K562 (cell line): ENCODE results near the gene CRYBG1. TPM values are rescaled to one million over a fixed set of nuclear protein-coding genes. Genes with fewer than 3 reads are reported as not detected.

Source experiments
- NR3C1 ChIP-seq: sonication (generic); formaldehyde crosslinking; IDR thresholded peaks from 2 replicates; pipeline ENCODE4 v1.8.1; 2022; ENCODE audit warnings: missing genetic modification reagents
- PPARD ChIP-seq: fragments of 250-450 bp; sonication (Bioruptor Pico); IDR thresholded peaks from 2 replicates; pipeline ENCODE4 v1.8.0; 2022; ENCODE audit warnings: inconsistent platforms, mild to moderate bottlenecking, moderate library complexity
- SUPT5H ChIP-seq: fragments of 450-650 bp; IDR thresholded peaks from 2 replicates; pipeline ENCODE4 v1.6.1; 2016
- ZBTB1 ChIP-seq: sonication (generic); formaldehyde crosslinking; IDR thresholded peaks from 2 replicates; pipeline ENCODE4 v1.8.1; 2023; ENCODE audit warnings: missing genetic modification reagents, low read depth, mild to moderate bottlenecking, borderline replicate concordance
- ZBTB34 ChIP-seq: fragments of 250-450 bp; sonication (Bioruptor Pico); IDR thresholded peaks from 2 replicates; pipeline ENCODE4 v1.8.0; 2021; ENCODE audit warnings: mild to moderate bottlenecking, moderate library complexity
- ZFPM2 ChIP-seq: fragments of 250-450 bp; sonication (Bioruptor Pico); IDR thresholded peaks from 2 replicates; pipeline ENCODE4 v1.5.1; 2022; ENCODE audit warnings: mild to moderate bottlenecking
- ZNF121 ChIP-seq: sonication (generic); formaldehyde crosslinking; conservative IDR thresholded peaks from 2 replicates; pipeline ENCODE4 v1.8.0; 2022; ENCODE audit warnings: missing genetic modification reagents
- ZNF780A ChIP-seq: fragments of 250-450 bp; sonication (Bioruptor Pico); IDR thresholded peaks from 2 replicates; pipeline ENCODE4 v1.5.0; 2021; ENCODE audit warnings: mild to moderate bottlenecking
- polyA plus RNA-seq, 8 experiments: library from polyadenylated mRNA; depleted of rRNA in 4 of 8; stranded (reverse) in 5 of 8; unstranded in 3 of 8; fragments of >200 nt; fragmentation: Nextera tagmentation in 2 of 8; fragmentation: Illumina TruSeq in 1 of 8; extraction: Ambion mirVana in 2 of 8; extraction: Trizol in 1 of 8; gene quantifications; 2 replicates each; pipeline versions ENCODE4 v1.2.1 to v1.2.3, GENCODE V29; 2011 to 2014; ENCODE audit warnings: inconsistent platforms in 1 of 8, missing spikeins in 1 of 8
- total RNA-seq, 7 experiments: library from RNA; depleted of rRNA in 6 of 7; stranded (reverse); fragments of >200 nt in 6 of 7; fragmentation: Illumina TruSeq in 2 of 7; extraction: Trizol in 2 of 7; gene quantifications; 2 replicates each; pipeline versions ENCODE4 v1.2.1 to v1.2.3, GENCODE V29; 2011 to 2021; ENCODE audit warnings: low replicate concordance in 1 of 7
- TF ChIP-seq, protein P1 (sequence below): fragments of 200-800 bp; sonication (Bioruptor generic); IDR thresholded peaks from 2 replicates; pipeline ENCODE4 v1.6.1; 2016; ENCODE audit warnings: missing genetic modification characterization, missing compliant biosample characterization
- TF ChIP-seq, protein P2 (sequence below): fragments of 450-650 bp; IDR thresholded peaks from 2 replicates; pipeline ENCODE4 v1.6.1; 2018; ENCODE audit not compliant: partially characterized antibody

CRYBG1 gene
- total and polyA plus RNA-seq, 9 of the 15 experiments (the other 6 are each of a cell fraction or from before 2014, with no cell fraction given), result 0.07 to 0.47 (median 0.11) TPM

- TF ChIP-seq, protein P1, sequence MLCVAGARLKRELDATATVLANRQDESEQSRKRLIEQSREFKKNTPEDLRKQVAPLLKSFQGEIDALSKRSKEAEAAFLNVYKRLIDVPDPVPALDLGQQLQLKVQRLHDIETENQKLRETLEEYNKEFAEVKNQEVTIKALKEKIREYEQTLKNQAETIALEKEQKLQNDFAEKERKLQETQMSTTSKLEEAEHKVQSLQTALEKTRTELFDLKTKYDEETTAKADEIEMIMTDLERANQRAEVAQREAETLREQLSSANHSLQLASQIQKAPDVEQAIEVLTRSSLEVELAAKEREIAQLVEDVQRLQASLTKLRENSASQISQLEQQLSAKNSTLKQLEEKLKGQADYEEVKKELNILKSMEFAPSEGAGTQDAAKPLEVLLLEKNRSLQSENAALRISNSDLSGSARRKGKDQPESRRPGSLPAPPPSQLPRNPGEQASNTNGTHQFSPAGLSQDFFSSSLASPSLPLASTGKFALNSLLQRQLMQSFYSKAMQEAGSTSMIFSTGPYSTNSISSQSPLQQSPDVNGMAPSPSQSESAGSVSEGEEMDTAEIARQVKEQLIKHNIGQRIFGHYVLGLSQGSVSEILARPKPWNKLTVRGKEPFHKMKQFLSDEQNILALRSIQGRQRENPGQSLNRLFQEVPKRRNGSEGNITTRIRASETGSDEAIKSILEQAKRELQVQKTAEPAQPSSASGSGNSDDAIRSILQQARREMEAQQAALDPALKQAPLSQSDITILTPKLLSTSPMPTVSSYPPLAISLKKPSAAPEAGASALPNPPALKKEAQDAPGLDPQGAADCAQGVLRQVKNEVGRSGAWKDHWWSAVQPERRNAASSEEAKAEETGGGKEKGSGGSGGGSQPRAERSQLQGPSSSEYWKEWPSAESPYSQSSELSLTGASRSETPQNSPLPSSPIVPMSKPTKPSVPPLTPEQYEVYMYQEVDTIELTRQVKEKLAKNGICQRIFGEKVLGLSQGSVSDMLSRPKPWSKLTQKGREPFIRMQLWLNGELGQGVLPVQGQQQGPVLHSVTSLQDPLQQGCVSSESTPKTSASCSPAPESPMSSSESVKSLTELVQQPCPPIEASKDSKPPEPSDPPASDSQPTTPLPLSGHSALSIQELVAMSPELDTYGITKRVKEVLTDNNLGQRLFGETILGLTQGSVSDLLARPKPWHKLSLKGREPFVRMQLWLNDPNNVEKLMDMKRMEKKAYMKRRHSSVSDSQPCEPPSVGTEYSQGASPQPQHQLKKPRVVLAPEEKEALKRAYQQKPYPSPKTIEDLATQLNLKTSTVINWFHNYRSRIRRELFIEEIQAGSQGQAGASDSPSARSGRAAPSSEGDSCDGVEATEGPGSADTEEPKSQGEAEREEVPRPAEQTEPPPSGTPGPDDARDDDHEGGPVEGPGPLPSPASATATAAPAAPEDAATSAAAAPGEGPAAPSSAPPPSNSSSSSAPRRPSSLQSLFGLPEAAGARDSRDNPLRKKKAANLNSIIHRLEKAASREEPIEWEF, result no peak
- TF ChIP-seq PPARD, result no peak
- TF ChIP-seq ZBTB1 (CRISPR knock-in tag), result 0 out of 2 replicates have a peak, but pooled peaks have one; percentile 19
- TF ChIP-seq ZNF121, result no peak
- TF ChIP-seq ZFPM2, result no peak
- TF ChIP-seq, protein P2, sequence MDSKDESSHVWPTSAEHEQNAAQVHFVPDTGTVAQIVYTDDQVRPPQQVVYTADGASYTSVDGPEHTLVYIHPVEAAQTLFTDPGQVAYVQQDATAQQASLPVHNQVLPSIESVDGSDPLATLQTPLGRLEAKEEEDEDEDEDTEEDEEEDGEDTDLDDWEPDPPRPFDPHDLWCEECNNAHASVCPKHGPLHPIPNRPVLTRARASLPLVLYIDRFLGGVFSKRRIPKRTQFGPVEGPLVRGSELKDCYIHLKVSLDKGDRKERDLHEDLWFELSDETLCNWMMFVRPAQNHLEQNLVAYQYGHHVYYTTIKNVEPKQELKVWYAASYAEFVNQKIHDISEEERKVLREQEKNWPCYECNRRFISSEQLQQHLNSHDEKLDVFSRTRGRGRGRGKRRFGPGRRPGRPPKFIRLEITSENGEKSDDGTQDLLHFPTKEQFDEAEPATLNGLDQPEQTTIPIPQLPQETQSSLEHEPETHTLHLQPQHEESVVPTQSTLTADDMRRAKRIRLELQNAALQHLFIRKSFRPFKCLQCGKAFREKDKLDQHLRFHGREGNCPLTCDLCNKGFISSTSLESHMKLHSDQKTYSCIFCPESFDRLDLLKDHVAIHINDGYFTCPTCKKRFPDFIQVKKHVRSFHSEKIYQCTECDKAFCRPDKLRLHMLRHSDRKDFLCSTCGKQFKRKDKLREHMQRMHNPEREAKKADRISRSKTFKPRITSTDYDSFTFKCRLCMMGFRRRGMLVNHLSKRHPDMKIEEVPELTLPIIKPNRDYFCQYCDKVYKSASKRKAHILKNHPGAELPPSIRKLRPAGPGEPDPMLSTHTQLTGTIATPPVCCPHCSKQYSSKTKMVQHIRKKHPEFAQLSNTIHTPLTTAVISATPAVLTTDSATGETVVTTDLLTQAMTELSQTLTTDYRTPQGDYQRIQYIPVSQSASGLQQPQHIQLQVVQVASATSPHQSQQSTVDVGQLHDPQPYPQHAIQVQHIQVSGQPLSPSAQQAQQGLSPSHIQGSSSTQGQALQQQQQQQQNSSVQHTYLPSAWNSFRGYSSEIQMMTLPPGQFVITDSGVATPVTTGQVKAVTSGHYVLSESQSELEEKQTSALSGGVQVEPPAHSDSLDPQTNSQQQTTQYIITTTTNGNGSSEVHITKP, result no peak
- no peak for TF ChIP-seq SUPT5H
- TF ChIP-seq NR3C1 (CRISPR knock-in tag), result no peak
- no peak for TF ChIP-seq ZBTB34 (CRISPR knock-in tag)
- TF ChIP-seq ZNF780A (CRISPR knock-in tag), result no peak
Observed at GRCh38 chr6:106519460-106520394, 159.2 kb downstream of the CRYBG1 start (continued).
